Tibial artery (tissue), 4 donors: ENCODE data around the gene APOL2.
"Not testable (repeated sequence)": the region's sequence is repeated elsewhere in the genome, so short reads cannot be mapped to it uniquely, and the experiment has no call there.

Source experiments
- DNase-seq, 2 donors: peaks; one replicate each; pipeline ENCODE4 v3.0.0-alpha.2; 2019
- H3K27ac ChIP-seq, 2 donors: fragments of 200-600 bp; sonication (generic) in 1 of 2; 1 replicate in 1 of 2; 2 replicates in 1 of 2; pipeline ENCODE4 v1.5.1; 2018 to 2019; ENCODE audit warnings: mild to moderate bottlenecking in 1 of 2
- H3K27me3 ChIP-seq, 2 donors: fragments of 200-600 bp; sonication (generic) in 1 of 2; one replicate each; pipeline versions ENCODE4 v1.5.1 to v1.6.0; 2016 to 2019
- H3K36me3 ChIP-seq, 3 donors: fragments of 200-600 bp; sonication (generic) in 2 of 3; one replicate each; pipeline ENCODE4 v1.5.1; 2016 to 2019; ENCODE audit warnings: mild to moderate bottlenecking in 2 of 3
- H3K4me1 ChIP-seq, 4 donors: fragments of 200-600 bp; sonication (generic) in 2 of 4; 1 replicate in 3 of 4; 2 replicates in 1 of 4; pipeline ENCODE4 v1.5.1; 2016 to 2019
- H3K4me3 ChIP-seq, 2 donors: fragments of 200-600 bp; sonication (generic) in 1 of 2; 1 replicate in 1 of 2; 2 replicates in 1 of 2; pipeline ENCODE4 v1.5.1; 2018 to 2019; ENCODE audit warnings: mild to moderate bottlenecking in 2 of 2
- H3K9me3 ChIP-seq, 3 donors: fragments of 200-600 bp; sonication (generic) in 1 of 3; one replicate each; pipeline ENCODE4 v1.5.1; 2016 to 2019
- intact Hi-C: fragments of 100-400 bp; cut with DNase I; formaldehyde crosslinking; loops from one replicate; pipeline ENCODE4 v1.15.0; 2023; ENCODE audit warnings: low total_unique reads
- TF ChIP-seq, protein P1 (sequence below), 2 experiments: fragments of 200-600 bp in 1 of 2; fragments of 450-650 bp in 1 of 2; IDR thresholded peaks; one replicate each; pipeline ENCODE4 v1.5.1; 2017 to 2019; ENCODE audit warnings: antibody characterized with exemption in 2 of 2, mild to moderate bottlenecking in 1 of 2, moderate library complexity in 1 of 2

Gene APOL2

DNA sequence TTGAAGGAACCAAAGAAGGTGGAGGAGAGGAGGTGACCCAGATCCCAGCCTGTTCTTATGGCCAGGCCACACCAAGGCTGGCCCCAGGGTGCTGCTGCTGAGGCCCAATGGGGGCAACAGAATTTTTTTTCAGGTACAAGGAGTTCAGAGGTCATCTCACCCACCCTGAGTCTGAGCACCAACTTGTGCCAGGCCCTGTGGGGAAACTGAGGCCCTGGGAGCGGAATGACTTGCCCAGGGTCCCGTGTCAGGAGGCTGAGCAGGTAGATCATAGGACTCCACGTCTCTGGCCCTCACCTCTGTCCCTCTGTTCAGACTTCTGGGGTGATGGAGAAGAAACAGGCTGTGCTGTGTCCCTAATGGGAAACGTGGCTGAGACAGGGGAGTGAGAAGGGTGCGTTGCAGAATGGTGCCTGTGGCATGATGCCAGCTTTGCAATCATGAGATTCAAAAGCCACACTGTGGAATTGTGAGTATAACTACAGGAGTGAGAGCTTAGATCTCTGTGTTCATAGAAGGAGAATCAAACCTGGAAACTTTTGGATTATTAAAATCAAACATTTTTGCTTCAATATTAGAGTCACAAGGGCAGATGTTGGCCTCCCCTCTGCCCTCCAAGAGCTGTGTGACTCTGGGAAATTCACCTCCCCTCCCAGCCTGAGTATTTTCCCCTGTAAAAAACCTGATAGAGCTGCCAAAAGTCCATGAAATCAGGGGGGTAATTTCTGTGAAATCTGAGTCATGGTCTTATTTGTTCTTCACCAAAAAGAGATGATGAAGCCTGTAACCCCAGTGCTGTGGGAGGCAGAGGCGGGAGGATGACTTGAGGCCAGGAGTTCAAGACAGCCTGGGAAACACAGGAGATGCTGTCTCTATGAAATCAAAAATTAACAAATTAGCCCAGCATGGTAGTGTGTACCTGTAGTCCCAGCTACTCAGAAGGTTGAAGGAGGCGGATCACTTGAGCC, 14.5 kb upstream of the APOL2 start:
- no peaks in the 10 kb centered on the region for H3K27me3 ChIP-seq
- intact Hi-C loops = no loop called here
- TF ChIP-seq, protein P1, sequence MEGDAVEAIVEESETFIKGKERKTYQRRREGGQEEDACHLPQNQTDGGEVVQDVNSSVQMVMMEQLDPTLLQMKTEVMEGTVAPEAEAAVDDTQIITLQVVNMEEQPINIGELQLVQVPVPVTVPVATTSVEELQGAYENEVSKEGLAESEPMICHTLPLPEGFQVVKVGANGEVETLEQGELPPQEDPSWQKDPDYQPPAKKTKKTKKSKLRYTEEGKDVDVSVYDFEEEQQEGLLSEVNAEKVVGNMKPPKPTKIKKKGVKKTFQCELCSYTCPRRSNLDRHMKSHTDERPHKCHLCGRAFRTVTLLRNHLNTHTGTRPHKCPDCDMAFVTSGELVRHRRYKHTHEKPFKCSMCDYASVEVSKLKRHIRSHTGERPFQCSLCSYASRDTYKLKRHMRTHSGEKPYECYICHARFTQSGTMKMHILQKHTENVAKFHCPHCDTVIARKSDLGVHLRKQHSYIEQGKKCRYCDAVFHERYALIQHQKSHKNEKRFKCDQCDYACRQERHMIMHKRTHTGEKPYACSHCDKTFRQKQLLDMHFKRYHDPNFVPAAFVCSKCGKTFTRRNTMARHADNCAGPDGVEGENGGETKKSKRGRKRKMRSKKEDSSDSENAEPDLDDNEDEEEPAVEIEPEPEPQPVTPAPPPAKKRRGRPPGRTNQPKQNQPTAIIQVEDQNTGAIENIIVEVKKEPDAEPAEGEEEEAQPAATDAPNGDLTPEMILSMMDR (IDR thresholded peaks at IDR 0.05) = no peak
- no peaks in the 10 kb centered on the region for H3K36me3 ChIP-seq
- peak overlapping the region; percentile 65 to 67 for H3K27ac ChIP-seq
- H3K4me1 ChIP-seq = peaks cover 0 to 22% (median 16%) of the 10 kb centered on the region in 4 donors
- peak overlapping the region; percentile 37 to 51 for H3K4me3 ChIP-seq
- H3K9me3 ChIP-seq = no peaks in the 10 kb centered on the region
- peak in 1 of 2 donors; percentile 61 for DNase-seq

DNA sequence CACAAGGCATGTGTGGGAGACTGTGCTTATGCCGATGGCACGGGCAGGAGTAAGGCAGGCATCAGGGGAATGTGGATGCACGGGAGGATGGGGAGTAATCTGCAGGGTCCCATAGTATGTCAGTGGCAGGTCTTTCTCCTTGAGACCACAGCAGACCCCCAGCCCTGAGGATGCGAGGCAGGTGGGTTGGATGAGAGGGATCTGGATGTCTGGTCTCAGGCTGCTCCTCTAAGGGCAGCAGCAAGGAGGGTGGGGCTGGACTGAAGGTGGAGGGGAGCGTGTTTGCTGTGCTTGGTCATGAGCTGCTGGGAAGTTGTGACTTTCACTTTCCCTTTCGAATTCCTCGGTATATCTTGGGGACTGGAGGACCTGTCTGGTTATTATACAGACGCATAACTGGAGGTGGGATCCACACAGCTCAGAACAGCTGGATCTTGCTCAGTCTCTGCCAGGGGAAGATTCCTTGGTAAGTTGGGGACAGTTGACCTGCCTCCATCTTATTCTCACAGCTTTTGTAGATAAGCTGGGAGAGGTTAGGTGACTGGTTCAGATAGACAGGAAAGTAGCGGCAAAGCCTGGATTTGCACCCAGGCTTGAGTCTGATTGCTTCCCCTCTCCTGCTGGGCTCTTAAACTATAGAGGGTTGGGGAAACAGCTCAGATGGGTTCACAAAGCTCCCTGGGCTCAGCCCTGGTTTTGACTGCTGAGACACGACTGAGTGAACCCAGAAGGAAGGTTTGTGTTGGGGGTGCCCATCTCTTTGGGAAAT, 13.6 kb upstream of the APOL2 start, which contains the start of gene APOL1:
TSS of gene APOL1 (plus strand) at position 380 of the 769 bp plus-strand sequence. CDS start 1,823 bp downstream, outside the sequence.
- intact Hi-C loops = no loop called here
- peaks cover 0 to 22% (median 16%) of the 10 kb centered on the region in 4 donors for H3K4me1 ChIP-seq
- TF ChIP-seq, protein P1 (IDR thresholded peaks at IDR 0.05) = no peak
- DNase-seq = no peak
- peak within 1 kb of the TSS; percentile 65 to 67 for H3K27ac ChIP-seq
- H3K27me3 ChIP-seq = no peaks in the 10 kb centered on the region
- no peaks in the 10 kb centered on the region for H3K36me3 ChIP-seq
- no peaks in the 10 kb centered on the region for H3K9me3 ChIP-seq
- peak within 1 kb of the TSS; percentile 37 to 51 for H3K4me3 ChIP-seq

DNA sequence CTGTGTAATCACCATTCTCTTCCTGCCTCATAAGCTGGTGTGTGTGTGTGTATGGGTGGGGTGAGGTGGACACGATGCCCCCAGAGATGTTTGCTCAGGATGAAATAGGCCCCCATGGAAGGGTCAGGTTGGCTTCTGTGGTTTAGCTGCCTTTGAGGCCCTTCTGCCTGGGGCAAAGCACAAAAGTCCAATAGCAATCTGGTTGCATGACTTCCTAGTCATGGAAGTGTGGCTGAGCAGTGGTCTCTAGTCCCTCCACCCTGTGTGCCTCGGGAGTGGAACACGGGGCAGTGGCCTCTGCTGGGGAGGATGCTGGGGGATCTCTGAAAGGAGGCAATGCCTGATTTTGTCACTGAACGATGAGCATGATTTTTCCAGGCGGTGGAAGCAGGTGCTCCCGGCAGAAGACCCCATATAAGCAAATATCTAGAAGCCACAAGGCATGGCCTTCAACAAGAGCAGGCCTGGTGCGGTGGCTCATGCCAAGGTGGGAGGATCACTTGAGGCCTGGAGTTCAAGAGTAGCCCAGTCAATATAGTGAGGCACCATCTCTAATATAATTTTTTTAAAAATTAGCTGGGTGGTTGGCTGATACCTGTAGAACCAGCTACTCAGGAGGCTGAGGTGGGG, 12.8 kb upstream of the APOL2 start:
- H3K9me3 ChIP-seq, H3K36me3 ChIP-seq, intact Hi-C loops, DNase-seq, H3K27me3 ChIP-seq, H3K4me3 ChIP-seq: not testable (repeated sequence)
- peaks cover 0 to 22% (median 16%) of the 10 kb centered on the region in 4 donors for H3K4me1 ChIP-seq
- peak overlapping the region in 1 of 2 donors; percentile 67 for H3K27ac ChIP-seq

DNA sequence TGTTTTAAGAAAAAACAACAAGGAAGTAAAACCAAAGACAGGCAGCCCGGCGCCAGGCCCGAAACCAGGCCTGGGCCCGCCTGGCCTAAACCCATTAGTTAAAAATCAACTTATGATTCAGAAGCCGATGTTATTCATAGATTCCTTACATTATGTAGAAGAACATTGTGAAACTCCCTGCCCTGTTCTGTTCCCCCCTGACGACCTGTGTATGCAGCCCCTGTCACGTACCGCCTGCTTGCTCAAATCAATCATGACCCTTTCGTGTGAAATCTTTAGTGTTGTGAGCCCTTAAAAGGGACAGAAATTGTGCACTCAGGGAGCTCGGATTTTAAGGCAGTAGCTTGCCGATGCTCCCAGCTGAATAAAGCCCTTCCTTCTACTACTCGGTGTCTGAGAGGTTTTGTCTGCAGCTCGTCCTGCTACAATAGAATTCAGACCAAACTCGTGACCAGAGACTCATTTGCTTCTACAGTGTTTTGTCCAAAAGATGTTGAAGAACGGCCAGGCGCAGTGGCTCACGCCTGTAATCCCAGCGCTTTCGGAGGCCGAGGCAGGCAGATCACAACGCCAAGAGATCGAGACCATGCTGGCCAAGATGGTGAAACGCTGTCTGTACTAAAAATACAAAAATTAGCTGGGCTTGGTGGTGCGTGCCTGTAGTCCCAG, 11.1 kb upstream of the APOL2 start:
- H3K27ac ChIP-seq, H3K36me3 ChIP-seq, H3K27me3 ChIP-seq, H3K9me3 ChIP-seq, DNase-seq, intact Hi-C loops, H3K4me3 ChIP-seq: not testable (repeated sequence)
- H3K4me1 ChIP-seq = peaks cover 0 to 23% (median 17%) of the 10 kb centered on the region in 4 donors

DNA sequence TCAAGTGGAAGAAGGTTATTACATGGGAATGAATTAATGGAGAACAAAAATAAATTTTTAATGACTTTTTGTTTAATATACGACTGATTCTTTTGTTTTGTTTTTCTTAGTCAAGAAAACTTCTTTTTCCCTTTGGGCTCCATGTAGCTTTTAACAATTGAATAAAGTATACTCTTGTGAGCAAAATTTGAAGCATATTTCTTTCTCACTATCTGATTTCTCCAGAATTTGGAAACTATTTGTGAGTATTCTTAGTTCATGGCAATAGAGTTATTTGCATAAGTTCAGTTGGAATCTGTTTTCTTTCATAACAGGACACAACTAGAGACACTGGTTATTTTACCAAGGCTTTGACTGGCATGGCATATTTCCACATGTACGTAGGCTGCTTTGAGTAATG, 9.8 kb upstream of the APOL2 start:
- Histone ChIP-seq H3K27me3 (no peaks in the 10 kb centered on the region), H3K9me3 (no peaks in the 10 kb centered on the region), H3K4me3 (no peak overlapping the region), H3K4me1 (peaks cover 0 to 24% (median 19%) of the 10 kb centered on the region in 4 donors), H3K27ac (no peak overlapping the region), H3K36me3 (no peaks in the 10 kb centered on the region)
- TF ChIP-seq, protein P1 (IDR thresholded peaks at IDR 0.05) = no peak
- intact Hi-C loops = no loop called here
- DNase-seq = no peak

DNA sequence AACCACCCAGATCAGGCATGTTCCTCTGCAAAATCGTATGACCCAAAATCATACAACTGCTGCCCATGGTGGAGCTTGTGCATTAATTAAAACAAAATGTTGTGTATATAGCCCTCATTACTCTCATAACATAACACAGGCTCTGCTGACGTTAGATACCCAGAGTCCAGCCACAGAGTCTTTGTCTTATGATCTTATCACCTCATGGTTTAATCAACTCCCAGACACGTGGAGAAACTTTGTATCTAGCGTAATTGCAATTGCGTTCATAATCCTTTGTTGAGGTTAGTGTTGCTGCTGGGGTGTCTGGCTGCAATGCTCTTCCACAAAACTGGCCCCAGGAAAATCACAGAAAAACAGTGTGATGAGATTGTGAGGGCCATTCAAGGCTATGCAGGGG, 8.6 kb upstream of the APOL2 start:
- intact Hi-C loops = no loop called here
- H3K4me3 ChIP-seq = no peak overlapping the region
- DNase-seq = no peak
- no peaks in the 10 kb centered on the region for H3K27me3 ChIP-seq
- H3K36me3 ChIP-seq = no peaks in the 10 kb centered on the region
- no peak overlapping the region for H3K27ac ChIP-seq
- H3K9me3 ChIP-seq = no peaks in the 10 kb centered on the region
- peaks cover 0 to 22% (median 19%) of the 10 kb centered on the region in 4 donors for H3K4me1 ChIP-seq
- TF ChIP-seq, protein P1 (IDR thresholded peaks at IDR 0.05) = no peak
